A549 (cell line): ENCODE measurements around the gene NRGN. TPM values are rescaled to one million over a fixed set of nuclear protein-coding genes. Genes with fewer than 3 reads are reported as not detected.

Experiments used
- ATAC-seq, 2 experiments: fragments of 200-7000 bp in 1 of 2; fragments of >200 bp in 1 of 2; cut with Nextera tagmentation in 1 of 2; cut with Tn5 transposase in 1 of 2; 3 replicates each; pipeline versions ENCODE4 v1.8.0 to v1.9.1; 2018 to 2020; ENCODE audit warnings: mild to moderate bottlenecking in 1 of 2, moderate library complexity in 1 of 2
- CTCF ChIA-PET: fragments of 300-600 bp; sonication (Branson Sonifier 250); formaldehyde crosslinking; extraction: SDS; loops from one replicate; lab custom pipeline; 2021; ENCODE audit warnings: antibody characterized with exemption, inconsistent platforms; lab: Yijun Ruan, JAX
- POLR2A ChIA-PET: fragments of 350-600 bp; formaldehyde crosslinking; extraction: SDS; loops from one replicate; lab custom pipeline; 2021; ENCODE audit warnings: antibody characterized with exemption, inconsistent platforms; lab: Yijun Ruan, JAX
- DNase-seq, 2 experiments: peaks; one replicate each; pipeline versions ENCODE4 v3.0.0 to v3.0.0-alpha.2; 2011 to 2016; ENCODE audit warnings: low read depth in 1 of 2, low spot score in 1 of 2
- FAIRE-seq: peaks from 2 replicates; lab custom pipeline; 2011; peaks lifted over from hg19 to GRCh38; lab: Jason Lieb, UNC
- H3K27ac ChIP-seq, 2 experiments: fragments of >200 bp; sonication (Bioruptor Twin); formaldehyde crosslinking; 3 replicates each; pipeline ENCODE4 v1.5.1; 2016 to 2017
- H3K4me1 ChIP-seq: fragments of >200 bp; sonication (Bioruptor Twin); formaldehyde crosslinking; 3 replicates; pipeline ENCODE4 v1.6.1; 2016
- H3K4me2 ChIP-seq: fragments of >200 bp; sonication (Bioruptor Twin); formaldehyde crosslinking; 3 replicates; pipeline ENCODE4 v1.6.1; 2016
- H3K4me3 ChIP-seq: fragments of >200 bp; sonication (Bioruptor Twin); formaldehyde crosslinking; 3 replicates; pipeline ENCODE4 v1.5.1; 2016
- H3K9me3 ChIP-seq: fragments of >200 bp; sonication (Bioruptor Twin); formaldehyde crosslinking; 3 replicates; pipeline ENCODE4 v1.6.1; 2016
- BHLHE40 ChIP-seq: IDR thresholded peaks from 2 replicates; pipeline ENCODE4 v1.6.1; 2012; ENCODE audit warnings: low read depth, low read length, inconsistent platforms
- CBX2 ChIP-seq: fragments of 200-600 bp; sonication (generic); IDR thresholded peaks from 2 replicates; pipeline ENCODE4 v1.6.1; 2016; ENCODE audit warnings: low read depth, mild to moderate bottlenecking, borderline replicate concordance
- CBX8 ChIP-seq: fragments of 200-600 bp; sonication (generic); IDR thresholded peaks from 2 replicates; pipeline ENCODE4 v1.6.1; 2016
- CHD4 ChIP-seq: fragments of 200-600 bp; sonication (generic); IDR thresholded peaks from 2 replicates; pipeline ENCODE4 v1.6.1; 2016; ENCODE audit warnings: antibody characterized with exemption, mild to moderate bottlenecking, borderline replicate concordance
- E2F6 ChIP-seq: IDR thresholded peaks from 2 replicates; pipeline ENCODE4 v1.6.1; 2012; ENCODE audit warnings: low read depth, borderline replicate concordance
- EHF ChIP-seq: fragments of 250-450 bp; sonication (Bioruptor Pico); IDR thresholded peaks from 2 replicates; pipeline ENCODE4 v1.5.0; 2020; ENCODE audit warnings: mild to moderate bottlenecking
- EP300 ChIP-seq, 2 experiments: fragments of >200 bp; sonication (Bioruptor Twin); formaldehyde crosslinking; IDR thresholded peaks; 2 replicates in 1 of 2; 3 replicates in 1 of 2; pipeline ENCODE4 v1.6.1; 2016 to 2017
- HDAC2 ChIP-seq: fragments of 200-600 bp; sonication (generic); IDR thresholded peaks from 2 replicates; pipeline ENCODE4 v1.6.1; 2016
- HOXB13 ChIP-seq: fragments of 250-450 bp; sonication (Bioruptor Pico); IDR thresholded peaks from 2 replicates; pipeline ENCODE4 v1.5.0; 2020; ENCODE audit warnings: low read depth, mild to moderate bottlenecking, moderate library complexity
- JUNB ChIP-seq: fragments of >200 bp; sonication (Bioruptor Twin); formaldehyde crosslinking; IDR thresholded peaks from 2 replicates; pipeline ENCODE4 v1.6.1; 2016
- KDM1A ChIP-seq: fragments of 200-600 bp; sonication (generic); IDR thresholded peaks from 2 replicates; pipeline ENCODE4 v1.6.1; 2016; ENCODE audit warnings: low read depth, mild to moderate bottlenecking
- NPAS2 ChIP-seq: fragments of 250-450 bp; sonication (Bioruptor Pico); IDR thresholded peaks from 2 replicates; pipeline ENCODE4 v1.8.0; 2022; ENCODE audit warnings: mild to moderate bottlenecking, moderate library complexity, borderline replicate concordance
- PBX3 ChIP-seq: IDR thresholded peaks from 2 replicates; pipeline ENCODE4 v1.6.1; 2012
- POLR2A ChIP-seq: IDR thresholded peaks from 2 replicates; pipeline ENCODE4 v1.6.1; 2012; ENCODE audit warnings: mild to moderate bottlenecking, low read length
- RAD21 ChIP-seq, 2 experiments: fragments of >200 bp in 1 of 2; sonication (Bioruptor Twin) in 1 of 2; formaldehyde crosslinking in 1 of 2; IDR thresholded peaks in 1 of 2; conservative IDR thresholded peaks in 1 of 2; 2 replicates in 1 of 2; 3 replicates in 1 of 2; pipeline ENCODE4 v1.6.1; 2012 to 2018; ENCODE audit warnings: inconsistent platforms in 1 of 2
- RCOR1 ChIP-seq: fragments of 150-350 bp; IDR thresholded peaks from 2 replicates; pipeline ENCODE4 v1.6.1; 2014; ENCODE audit warnings: antibody characterized with exemption, low read length, low read depth
- RFX5 ChIP-seq: fragments of 450-650 bp; IDR thresholded peaks from 2 replicates; pipeline ENCODE4 v1.7.1; 2014; ENCODE audit warnings: antibody characterized with exemption, mild to moderate bottlenecking, moderate library complexity
- ZC3H11A ChIP-seq: fragments of 450-650 bp; IDR thresholded peaks from 2 replicates; pipeline ENCODE4 v1.6.1; 2014; ENCODE audit warnings: antibody characterized with exemption, mild to moderate bottlenecking
- WGBS: methylation state at CpG from one replicate; pipeline ENCODE4 v1.1.6; 2017; ENCODE audit errors: missing lambda C conversion rate; 5-methylcytosine and 5-hydroxymethylcytosine counted together
- polyA plus RNA-seq, 4 experiments: library from polyadenylated mRNA; depleted of rRNA in 3 of 4; stranded (reverse); fragments of >200 nt; fragmentation: RNase III in 1 of 4; extraction: RNeasy Plus Mini Kit Qiagen cat#74134 plus additional on column Dnase treatment in 1 of 4; gene quantifications; 2 replicates in 3 of 4; 3 replicates in 1 of 4; pipeline ENCODE4 v1.2.3, GENCODE V29; 2011 to 2017
- TF ChIP-seq, protein P1 (sequence below): fragments of 250-450 bp; sonication (Bioruptor Pico); IDR thresholded peaks from 2 replicates; pipeline ENCODE4 v1.5.0; 2021; ENCODE audit warnings: mild to moderate bottlenecking, moderate library complexity, borderline replicate concordance
- TF ChIP-seq, protein P2 (sequence below): fragments of 150-350 bp; IDR thresholded peaks from 2 replicates; pipeline ENCODE4 v1.6.1; 2014; ENCODE audit warnings: low read depth, mild to moderate bottlenecking, low read length
- TF ChIP-seq, protein P3 (sequence below): fragments of >200 bp; sonication (Bioruptor Twin); formaldehyde crosslinking; IDR thresholded peaks from 3 replicates; pipeline ENCODE4 v1.5.1; 2016

The NRGN gene
- polyA plus RNA-seq, 2 of the 4 experiments (the other 2 are of a cell fraction) = 1.2 to 3.5 TPM

DNA sequence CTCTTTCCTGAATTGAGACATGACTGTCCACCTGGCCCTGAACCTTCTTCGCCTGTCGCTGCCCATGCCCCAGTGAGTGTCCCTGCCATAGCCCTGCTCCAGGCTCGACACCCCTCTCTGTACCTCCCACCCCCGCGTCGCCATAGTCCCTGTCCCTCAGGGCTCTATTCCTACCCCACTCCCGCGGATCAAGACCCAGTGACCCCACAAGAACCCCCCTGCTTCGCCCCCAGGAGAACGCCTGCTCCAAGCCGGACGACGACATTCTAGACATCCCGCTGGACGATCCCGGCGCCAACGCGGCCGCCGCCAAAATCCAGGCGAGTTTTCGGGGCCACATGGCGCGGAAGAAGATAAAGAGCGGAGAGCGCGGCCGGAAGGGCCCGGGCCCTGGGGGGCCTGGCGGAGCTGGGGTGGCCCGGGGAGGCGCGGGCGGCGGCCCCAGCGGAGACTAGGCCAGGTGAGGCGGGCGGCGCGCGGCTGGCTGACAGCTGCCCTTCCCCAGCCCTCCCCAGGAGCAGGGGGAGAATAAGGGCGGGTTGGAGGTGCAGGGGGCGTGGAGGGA, 5.6 kb downstream of the NRGN start:
- Histone ChIP-seq H3K9me3 (no peaks in the 10 kb centered on the region), H3K27ac (no peak overlapping the region; a peak in 1 of 6 replicates), H3K4me2 (peak overlapping the region; percentile 92), H3K4me1 (peaks cover 8% of the 10 kb centered on the region; the same call in 2 of the 3 replicates), H3K4me3 (no peak overlapping the region)
- DNase-seq (no peak), FAIRE-seq (no peak), ATAC-seq (no peak)
- WGBS = 88% methylated on average over 23 of the region's 44 CpGs
- ChIA-PET CTCF (interaction anchor here (0.8 to 5.0 kb wide), 10 partner anchors 11 to 126 kb away, joined by 3 to 39 read pairs (median 5); partner anchors contain the start of gene ESAM), POLR2A (interaction anchor here (1.4 kb wide), 1 partner anchor 55 kb away, joined by 5 read pairs; the partner anchor contains the start of gene MSANTD2)
- TF ChIP-seq RFX5 (no peak), JUNB (no peak), CBX8 (no peak), EHF (no peak), E2F6 (no peak), ZC3H11A (no peak), EP300 (IDR thresholded peaks at IDR 0.05) (no peak), CHD4 (no peak), CBX2 (no peak), HOXB13 (no peak)
- TF ChIP-seq, protein P1, sequence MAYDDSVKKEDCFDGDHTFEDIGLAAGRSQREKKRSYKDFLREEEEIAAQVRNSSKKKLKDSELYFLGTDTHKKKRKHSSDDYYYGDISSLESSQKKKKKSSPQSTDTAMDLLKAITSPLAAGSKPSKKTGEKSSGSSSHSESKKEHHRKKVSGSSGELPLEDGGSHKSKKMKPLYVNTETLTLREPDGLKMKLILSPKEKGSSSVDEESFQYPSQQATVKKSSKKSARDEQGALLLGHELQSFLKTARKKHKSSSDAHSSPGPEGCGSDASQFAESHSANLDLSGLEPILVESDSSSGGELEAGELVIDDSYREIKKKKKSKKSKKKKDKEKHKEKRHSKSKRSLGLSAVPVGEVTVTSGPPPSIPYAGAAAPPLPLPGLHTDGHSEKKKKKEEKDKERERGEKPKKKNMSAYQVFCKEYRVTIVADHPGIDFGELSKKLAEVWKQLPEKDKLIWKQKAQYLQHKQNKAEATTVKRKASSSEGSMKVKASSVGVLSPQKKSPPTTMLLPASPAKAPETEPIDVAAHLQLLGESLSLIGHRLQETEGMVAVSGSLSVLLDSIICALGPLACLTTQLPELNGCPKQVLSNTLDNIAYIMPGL (CRISPR knock-in tag) = no peak
- TF ChIP-seq, protein P2, sequence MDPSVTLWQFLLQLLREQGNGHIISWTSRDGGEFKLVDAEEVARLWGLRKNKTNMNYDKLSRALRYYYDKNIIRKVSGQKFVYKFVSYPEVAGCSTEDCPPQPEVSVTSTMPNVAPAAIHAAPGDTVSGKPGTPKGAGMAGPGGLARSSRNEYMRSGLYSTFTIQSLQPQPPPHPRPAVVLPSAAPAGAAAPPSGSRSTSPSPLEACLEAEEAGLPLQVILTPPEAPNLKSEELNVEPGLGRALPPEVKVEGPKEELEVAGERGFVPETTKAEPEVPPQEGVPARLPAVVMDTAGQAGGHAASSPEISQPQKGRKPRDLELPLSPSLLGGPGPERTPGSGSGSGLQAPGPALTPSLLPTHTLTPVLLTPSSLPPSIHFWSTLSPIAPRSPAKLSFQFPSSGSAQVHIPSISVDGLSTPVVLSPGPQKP = no peak

- Histone ChIP-seq H3K4me1 (peaks cover 6% of the 10 kb centered on the region; the same call in 2 of the 3 replicates), H3K27ac (peak overlapping the region; percentile 79 to 93), H3K4me2 (peak overlapping the region; percentile 92), H3K4me3 (peak overlapping the region; percentile 66), H3K9me3 (no peaks in the 10 kb centered on the region)
- 9% methylated on average over 21 of the region's 41 CpGs for WGBS
- CTCF ChIA-PET = interaction anchor here (0.6 to 5.0 kb wide), 26 partner anchors 9 to 180 kb away, joined by 3 to 39 read pairs (median 4); partner anchors contain the start of genes ESAM, ROBO3, SIAE and SPA17
- peak; percentile 55 to 63; a peak in 5 of 6 replicates for ATAC-seq
- POLR2A ChIA-PET = interaction anchor here (0.9 to 1.4 kb wide), 4 partner anchors 12 to 91 kb away, joined by 4 to 9 read pairs (median 5); partner anchors contain the start of gene MSANTD2
- FAIRE-seq = no peak
- DNase-seq = peak; percentile 24 to 44
- TF ChIP-seq HDAC2 (no peak), RAD21 (conservative IDR thresholded peaks at IDR 0.05 in 1 of 2, IDR thresholded peaks at IDR 0.05 in 1 of 2) (0 out of 5 replicates have a peak, but pooled peaks have one; percentile 9 to 14), BHLHE40 (no peak), PBX3 (no peak), RCOR1 (no peak), RFX5 (no peak), KDM1A (no peak), EP300 (IDR thresholded peaks at IDR 0.05) (no peak), CBX8 (no peak), NPAS2 (CRISPR knock-in tag) (no peak), POLR2A (no peak)
- TF ChIP-seq, protein P3, sequence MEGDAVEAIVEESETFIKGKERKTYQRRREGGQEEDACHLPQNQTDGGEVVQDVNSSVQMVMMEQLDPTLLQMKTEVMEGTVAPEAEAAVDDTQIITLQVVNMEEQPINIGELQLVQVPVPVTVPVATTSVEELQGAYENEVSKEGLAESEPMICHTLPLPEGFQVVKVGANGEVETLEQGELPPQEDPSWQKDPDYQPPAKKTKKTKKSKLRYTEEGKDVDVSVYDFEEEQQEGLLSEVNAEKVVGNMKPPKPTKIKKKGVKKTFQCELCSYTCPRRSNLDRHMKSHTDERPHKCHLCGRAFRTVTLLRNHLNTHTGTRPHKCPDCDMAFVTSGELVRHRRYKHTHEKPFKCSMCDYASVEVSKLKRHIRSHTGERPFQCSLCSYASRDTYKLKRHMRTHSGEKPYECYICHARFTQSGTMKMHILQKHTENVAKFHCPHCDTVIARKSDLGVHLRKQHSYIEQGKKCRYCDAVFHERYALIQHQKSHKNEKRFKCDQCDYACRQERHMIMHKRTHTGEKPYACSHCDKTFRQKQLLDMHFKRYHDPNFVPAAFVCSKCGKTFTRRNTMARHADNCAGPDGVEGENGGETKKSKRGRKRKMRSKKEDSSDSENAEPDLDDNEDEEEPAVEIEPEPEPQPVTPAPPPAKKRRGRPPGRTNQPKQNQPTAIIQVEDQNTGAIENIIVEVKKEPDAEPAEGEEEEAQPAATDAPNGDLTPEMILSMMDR = peak; percentile 26; the same call in 1 of the 3 replicates
Observed at GRCh38 chr11:124745835-124746620, 6.3 kb downstream of the NRGN start.
